GM19238 (cell line): ENCODE results near the gene KCNJ2.
A peak's percentile ranks its signal among the peaks of the same experiment; 100 is the strongest.

ENCODE experiments used
- DNase-seq: peaks from one replicate; pipeline ENCODE4 v3.0.0; 2011; ENCODE audit warnings: low spot score; ENCODE audit not compliant: insufficient read length

The KCNJ2 gene

DNA sequence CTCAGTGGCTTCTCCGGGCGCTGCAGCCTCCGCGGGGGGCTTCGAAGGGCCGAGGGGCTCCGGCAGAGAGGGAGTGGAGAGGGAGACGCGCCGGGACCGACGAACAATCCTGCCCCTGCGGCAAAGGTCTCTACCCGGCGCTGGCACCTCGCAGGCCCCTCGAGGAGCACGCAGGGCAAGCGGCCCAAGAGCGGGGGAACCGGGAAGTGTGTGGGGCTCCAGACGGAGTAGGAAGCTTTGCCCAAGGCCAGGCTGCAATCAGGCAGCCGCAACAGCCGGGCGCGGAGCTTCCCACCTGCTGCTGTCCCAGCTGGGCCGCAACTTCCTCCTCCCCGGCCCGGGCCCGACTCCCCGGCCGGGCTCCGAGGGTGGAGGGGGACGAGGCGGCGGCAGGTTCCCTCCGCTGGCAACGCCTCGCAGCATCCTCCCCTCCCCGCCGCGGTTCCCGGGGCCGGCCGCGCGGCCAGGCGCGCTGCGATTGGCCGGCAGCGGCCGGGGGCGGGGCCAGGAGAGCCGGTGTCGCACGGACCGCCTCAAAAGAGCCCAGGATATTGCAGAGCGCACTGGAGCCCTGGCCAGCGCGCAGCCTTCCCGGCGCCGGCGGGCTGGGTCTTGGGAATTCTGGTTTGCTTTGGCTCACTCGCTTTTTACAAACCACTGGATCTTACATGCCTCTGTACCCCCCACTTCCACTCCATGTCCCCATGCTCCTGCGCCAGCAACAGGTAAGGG lies at the start of gene KCNJ2:
KCNJ2 (plus strand) TSS at position 556 of the 732 bp plus-strand sequence. CDS start 5,508 bp downstream, outside the sequence.
- DNase-seq, result peak; percentile 46

DNA sequence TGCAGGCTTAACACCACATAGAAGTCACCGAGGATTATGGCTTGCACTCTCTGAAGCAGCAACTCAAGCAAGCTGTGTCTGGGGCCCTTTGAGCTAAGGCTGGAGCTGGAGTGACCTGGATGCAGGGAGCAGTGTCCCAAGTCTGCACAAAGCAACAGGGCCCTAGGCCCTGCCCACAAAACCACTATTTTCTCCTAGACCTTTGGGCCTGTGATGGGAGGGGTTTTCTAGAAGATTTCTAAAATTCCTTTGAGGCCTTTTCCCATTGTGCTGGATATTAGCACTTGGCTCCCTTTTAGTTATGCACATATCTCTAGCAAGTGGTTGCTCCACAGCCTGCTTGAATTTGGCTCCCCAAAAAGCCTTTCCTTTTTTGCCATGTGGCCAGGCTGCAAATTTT lies 49.8 kb upstream of the KCNJ2 start:
- no peak for DNase-seq

DNA sequence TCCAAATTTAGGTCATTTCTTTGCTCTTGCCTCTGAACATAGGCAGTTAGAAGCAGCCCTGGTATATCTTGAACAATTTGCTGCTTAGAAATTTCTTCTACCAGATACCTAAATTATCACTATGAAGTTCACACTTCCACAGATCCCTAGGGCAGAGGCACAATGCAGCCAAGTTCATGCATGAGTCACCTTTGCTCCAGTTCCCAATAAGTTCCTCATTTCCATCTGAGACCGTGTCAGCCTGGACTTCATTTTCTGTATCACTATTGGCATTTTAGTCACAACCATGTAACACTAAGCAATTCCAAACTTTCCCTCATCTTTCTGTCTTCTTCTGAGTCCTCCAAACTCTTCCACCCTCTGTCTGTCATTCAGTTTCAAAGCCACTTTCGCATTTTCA lies 49.3 kb upstream of the KCNJ2 start:
- no peak for DNase-seq

DNA sequence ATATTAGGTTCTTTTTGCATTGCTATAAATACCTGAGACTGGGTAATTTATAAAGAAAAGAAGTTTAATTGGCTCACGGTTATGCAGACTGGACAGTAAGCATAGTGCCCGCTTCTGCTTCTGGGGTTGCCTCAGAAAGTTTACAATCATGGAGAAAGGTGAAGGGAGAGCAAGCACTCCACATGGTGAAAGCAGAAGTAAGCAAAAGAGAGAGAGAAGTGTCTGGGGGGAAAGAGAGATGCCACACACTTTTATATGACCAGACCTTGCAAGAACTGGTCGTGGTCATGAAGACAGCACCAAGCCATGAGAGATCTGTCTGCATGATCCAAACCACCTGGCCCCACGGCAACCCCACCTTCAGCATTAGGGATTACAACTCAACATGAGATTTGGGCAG lies 48.9 kb upstream of the KCNJ2 start:
- DNase-seq, result no peak

DNA sequence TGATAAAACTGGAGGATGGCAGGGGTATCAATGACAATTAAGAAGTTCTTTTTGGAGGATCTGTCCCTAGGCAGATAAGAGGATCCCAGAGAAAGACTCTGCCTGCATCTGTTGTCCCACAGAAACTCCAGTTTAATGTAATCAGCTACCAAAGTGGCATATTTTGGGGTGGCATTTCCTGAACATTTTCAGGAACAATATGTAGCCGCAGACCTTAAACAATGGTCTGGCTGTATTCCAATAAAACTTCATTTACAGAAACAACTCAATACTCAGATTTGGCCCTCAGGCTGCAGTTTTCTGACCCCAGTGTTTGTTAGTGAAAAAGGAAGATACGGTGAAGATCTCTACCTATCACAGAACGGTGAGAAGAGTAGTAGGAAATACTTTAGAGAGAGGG lies 48.2 kb upstream of the KCNJ2 start:
- no peak for DNase-seq

DNA sequence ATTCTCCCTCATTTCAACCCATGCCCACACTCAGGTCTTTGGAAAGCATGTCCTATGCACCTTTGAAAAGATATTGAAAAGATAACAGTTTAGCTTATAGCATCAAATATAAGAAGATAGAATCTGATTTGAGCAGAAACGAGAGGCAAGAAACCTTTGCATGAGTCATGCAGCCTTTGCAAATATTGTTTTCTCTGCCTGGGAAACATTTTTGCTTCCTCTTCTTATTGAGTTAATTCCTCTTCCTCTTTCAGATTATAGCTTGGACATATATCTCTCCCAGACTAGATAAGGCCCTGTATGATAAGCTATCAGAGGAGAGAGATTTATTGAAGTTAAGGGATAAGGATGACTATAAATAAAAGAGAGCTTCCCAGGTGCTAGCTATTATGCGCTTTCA lies 46.1 kb upstream of the KCNJ2 start:
- no peak for DNase-seq

DNA sequence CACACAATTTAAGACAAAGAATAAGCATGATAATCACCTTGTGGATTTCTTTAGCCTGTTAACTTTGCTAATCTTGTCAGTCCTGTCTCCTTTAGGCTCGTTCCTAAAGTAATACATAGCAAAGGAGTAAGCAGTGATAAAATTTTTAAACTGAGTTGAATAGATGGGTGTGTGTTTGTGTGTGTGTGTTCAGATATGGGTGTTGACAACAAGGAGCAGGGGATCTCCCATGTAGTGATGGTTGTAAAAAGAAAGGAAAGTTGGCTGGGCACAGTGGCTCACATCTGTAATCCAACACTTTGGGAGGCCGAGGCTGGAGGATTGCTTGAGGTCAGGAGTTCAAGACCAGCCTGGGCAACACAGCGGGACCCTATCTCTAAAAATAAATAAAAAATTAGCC lies 44.6 kb upstream of the KCNJ2 start:
- DNase-seq, result no peak

DNA sequence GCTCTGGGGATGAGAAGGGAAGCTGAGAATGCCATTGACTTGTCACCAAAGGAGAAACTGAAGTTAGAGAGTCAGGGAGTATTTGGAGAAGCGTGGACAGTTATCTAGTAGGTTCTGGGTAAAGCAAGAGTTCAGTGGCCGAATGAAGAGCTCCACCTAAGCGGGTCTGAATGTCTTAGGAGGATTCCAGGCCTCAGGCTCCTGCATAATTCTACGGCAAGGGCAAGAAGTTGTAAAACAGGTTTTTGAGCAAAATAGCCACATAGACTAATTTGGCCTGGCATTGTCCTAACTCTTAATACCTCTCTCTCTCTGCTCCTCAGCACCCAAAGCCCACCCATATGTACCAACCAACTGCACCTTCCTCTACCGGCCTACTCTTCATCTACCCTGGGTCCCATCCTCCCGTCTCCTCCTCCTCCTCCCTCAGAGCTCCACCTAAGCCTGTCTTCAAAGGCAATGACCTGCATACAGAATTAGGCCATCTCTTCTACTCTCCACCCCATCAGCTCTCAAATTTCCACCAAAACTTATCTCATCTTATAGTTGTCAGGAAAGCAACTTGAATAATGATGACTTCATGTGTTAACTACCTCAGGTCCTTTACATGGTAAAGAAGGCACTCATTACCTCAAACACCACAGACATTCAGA lies 42.0 kb upstream of the KCNJ2 start:
- no peak for DNase-seq

DNA sequence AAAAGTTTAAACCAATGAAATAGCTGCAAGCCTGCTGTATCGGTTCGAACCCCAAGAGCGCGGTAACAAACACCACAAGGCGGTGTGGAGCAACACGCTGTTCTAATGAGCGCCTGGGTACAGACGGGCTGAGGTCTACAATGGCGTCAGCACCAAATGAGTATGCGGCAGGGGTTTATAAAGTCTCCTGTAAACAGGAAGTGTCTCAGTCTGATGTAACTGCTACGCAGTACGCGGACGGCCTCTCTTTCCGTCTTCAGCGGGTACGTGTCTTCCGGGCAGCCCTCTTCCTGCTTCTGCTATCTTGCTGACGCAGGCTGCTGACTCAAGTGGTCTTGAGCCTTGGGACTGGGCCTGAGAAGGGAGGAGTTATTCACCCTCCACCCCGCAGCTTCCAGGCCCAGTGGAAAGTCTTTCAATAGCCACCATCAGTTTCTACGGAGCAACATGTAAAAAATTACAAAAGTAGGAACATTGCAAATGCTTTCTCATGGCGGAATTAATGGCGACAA lies 40.5 kb upstream of the KCNJ2 start:
- DNase-seq, result no peak

DNA sequence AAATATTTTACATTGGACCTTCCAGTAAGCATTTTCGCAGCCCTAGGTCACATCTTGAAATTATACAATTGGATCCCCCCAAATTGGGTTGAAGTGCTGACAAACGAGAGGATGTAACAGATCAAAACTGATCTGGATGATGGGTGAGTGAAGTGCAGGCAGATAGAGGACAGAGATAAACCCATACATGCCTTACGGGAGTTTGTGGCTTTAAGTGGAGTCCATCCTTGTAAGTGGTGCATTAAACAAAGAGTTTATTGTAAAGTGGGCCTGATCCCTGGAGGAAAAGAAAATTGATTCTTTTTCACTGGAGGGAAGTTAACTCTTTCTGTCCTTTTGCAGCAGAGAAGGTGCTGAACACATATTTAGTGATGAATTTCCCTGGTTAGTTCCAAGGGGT lies 39.0 kb upstream of the KCNJ2 start:
- DNase-seq, result no peak

DNA sequence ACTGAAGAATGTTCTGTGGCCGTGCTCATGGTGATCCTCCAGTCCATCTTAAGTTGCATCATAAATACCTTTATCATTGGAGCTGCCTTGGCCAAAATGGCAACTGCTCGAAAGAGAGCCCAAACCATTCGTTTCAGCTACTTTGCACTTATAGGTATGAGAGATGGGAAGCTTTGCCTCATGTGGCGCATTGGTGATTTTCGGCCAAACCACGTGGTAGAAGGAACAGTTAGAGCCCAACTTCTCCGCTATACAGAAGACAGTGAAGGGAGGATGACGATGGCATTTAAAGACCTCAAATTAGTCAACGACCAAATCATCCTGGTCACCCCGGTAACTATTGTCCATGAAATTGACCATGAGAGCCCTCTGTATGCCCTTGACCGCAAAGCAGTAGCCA lies 36.8 kb upstream of the KCNJ2 start:
- DNase-seq, result no peak

DNA sequence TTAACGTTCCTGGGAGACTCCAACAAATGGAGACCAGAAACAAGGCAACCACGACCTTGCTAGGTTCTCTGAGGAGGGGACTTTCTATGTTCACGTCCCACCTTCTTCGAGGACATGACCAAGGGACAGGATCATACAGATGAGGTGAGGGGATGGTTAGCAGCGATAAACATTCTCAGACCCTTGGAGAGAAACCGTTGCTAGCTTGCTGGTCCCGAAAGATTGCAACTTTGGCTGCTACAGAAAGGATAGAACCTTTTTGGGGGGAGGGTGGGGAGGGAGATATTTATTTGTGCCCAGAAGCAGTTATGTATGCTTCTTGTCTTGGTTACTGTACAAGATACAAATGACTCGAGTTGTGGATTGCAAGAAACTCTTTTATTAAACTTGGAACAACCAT lies 35.3 kb upstream of the KCNJ2 start:
- no peak for DNase-seq

DNA sequence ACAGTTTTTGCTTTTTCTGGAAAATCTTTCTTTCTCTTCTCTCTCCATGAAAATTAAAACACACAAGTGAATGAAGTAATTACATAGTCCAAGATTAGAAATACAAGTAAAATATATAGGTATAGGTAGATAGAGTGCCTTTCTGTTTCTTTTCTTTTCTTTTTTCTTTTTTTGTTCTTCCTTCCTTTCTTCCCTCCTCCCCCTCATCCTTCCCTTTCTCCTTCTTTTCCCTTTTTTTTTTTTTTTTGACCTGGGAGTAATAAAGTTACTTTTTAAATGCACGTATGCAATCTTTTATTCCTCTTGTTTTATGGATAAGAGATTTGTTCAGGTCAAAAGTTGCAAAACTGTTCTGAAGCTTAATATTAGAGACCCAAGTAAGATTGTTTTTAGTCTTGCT lies 34.6 kb upstream of the KCNJ2 start:
- no peak for DNase-seq

DNA sequence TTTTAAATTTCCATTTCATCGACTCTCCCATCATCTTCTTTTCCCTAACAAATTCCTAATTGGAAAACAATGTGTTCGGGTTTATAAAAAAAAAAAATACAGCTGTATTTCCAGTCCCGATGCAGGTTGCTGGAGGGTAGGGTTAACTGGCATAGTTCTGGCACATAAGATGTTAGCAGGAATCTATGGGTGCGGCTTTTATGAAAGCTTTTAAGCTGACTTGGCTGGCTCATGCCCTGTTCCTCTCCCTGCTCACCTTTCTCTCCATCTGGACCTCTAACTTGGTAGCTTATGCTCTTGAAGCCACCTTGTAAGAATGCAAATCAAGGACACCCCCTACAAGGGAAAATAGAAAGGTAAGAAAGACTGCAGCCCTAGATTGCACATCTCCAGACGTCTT lies 33.2 kb upstream of the KCNJ2 start:
- no peak for DNase-seq

DNA sequence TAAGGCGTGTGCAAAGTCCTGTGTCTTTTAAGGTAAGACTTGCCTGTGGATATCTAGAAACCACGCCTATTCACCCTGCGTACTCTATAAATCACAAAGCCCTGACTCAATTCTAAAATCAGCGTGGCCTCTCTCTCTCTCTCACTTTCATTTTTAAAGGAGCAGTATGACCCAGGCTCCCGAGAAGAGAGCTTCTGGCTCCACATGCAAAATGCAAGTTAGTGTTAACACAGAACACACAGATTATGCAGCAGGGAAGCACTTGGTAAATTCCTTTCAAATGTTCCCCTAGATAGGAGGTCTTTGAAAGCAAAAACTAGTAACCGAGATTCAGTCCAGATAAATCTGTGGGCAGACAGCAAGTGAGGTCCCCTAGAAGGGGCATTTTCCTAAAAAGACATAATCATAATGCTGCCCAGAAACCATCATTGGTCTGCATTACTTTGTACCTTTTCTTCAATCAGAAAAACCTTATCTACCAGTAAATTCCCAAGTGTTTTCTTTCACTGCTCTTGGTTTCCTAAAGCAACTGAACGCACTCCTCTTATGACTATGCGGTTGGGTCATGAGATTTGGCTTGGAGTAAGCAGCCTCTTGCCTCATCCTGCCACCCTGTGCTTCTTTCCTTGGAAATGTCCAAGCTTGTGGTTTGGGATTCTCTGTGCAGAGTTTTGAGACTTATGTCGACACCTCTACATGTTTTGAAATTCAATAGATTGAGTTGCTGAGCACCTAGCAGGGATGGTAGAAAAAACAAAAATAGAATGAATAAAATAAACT lies 31.7 kb upstream of the KCNJ2 start:
- DNase-seq, result peak; percentile 31

DNA sequence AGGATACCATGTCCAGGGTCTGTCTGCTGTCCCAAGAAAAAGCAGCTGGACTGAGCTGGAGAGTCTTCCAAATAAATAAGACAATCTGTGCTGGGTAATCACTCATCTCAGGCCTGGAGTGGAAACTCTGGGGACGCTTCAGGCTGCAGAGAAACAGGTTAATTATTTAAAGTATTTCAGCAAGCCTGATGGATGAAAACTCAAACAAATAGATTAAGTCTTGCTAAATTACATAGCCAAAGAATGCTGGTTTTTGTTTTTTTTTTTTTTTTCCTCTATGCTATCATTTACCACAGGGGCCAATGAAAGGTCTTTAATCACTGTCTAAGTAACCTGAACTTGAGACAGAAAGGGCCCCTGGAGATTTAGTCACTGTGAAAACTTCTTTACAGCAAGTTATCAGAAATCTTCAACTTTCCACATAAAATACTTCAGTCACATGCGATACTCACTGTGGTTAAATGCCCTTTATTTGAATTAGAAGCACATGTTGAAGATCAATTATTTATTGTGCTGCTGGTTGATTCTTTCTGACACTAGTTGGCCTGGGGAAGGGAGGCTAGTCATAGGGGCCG lies 31.0 kb upstream of the KCNJ2 start:
- DNase-seq, result no peak

DNA sequence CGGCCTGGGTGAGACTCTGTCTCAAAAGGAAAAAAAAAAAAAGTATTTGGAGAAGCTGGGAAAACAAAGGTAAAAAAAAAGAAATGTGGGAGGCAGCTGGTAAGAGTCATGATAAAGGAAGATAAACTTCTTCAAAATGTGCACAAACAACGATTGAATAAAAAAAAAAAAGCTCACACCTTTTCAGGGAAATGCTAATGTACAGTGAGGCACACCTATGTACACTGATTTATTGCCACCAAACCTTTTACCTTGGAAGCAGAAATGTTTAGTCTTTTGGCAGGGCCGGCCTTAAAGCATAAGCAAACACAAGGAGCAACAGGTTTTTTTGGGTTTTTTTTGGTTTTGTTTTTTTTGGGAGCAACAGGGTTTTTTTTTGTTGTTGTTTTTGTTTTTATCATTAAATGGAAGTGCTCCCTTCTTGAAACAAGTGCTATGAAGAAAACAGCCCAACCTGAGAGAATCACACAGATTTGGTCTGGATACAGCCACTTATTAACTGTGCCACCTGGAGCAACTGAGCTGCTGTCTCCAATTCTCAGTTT lies 29.8 kb upstream of the KCNJ2 start:
- no peak for DNase-seq

DNA sequence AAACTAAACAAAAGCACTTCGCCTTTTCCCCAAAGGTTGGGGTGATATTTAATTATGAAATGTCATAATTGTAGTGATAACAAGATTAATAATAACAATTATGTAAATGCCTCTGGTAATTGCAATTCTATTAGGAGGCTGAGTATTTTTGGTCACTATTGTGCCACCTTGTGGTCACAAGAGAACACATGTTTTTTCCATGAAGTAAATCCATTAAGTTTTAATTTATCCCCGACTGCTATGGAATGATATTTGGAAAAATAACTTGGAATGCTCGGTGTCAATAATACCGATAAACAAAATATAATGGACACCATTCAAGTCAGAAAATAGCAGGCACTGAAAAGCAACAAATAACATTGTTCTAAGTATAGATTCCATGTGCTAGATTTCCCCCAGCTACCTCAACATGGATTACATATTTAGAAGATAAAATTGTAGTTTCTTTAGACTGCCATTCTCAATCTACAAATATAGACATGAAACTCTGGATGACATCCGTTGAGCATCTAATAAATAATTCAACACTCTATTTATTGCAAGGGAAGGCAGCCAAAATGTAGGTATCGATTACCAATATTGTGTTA lies 25.0 kb upstream of the KCNJ2 start:
- DNase-seq, result no peak

DNA sequence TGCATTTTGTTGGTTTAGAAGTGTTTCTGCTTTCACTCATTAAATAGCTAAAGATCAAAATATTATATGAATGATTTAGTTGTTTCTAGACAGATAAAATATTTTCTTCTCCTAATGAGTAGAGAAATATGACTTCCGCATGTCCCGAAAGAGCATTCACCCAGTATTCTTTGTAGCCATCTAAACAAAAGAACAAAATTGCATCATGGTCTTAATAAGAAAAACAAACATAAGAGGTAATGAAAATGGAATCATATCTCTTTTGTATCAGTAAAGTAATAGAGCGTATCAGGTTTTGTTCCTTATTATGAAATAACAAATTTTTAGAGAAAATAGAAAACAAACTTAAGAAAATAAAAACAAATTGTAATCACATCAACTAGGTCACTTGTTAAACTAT lies 16.1 kb upstream of the KCNJ2 start:
- no peak for DNase-seq

DNA sequence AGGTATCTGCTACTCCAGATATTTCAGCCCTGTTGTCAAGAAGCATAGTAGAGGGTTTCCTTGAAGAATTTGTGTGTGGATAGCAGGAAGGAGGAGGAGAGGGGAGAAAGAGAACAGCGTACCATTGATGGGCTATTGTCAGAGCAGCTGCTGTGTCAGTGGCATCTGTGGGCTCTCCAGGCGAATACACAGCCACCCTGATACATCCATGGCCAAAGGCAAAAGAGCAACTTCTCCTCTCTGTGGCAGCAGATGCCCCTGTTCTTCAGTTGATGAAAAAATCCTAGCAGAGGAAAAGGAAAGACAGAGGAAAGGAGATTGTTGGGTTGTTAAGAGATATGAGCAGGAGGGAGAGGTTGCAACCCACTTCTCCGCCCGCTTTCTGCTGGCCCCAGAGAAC lies 12.2 kb upstream of the KCNJ2 start:
- no peak for DNase-seq

DNA sequence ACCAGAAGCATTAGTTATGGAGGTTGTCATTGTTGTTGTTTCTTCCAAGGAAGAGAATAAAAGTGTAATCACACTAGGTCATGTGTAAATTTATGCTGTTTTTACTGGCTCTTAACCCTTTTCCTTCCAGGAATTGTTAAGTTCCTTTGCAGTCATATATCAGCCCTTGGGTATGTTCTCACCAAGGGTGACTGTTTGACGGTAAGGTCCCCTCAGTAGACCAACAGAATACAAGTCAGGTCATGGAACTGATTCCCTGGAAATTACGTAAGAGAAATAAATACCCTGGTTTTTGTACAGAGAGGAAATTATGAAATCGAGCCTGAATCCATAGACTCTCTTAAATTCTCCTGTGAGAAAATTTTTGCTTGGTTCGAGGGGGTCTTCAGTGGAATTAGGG lies 11.2 kb upstream of the KCNJ2 start:
- no peak for DNase-seq
